CD4-positive, alpha-beta T cell treated with Interleukin-6 at 100 ng/mL for 8 hours (primary cell): ENCODE data around the gene RGN.
A peak's percentile ranks its signal among the peaks of the same experiment; 100 is the strongest.
"Not testable (repeated sequence)": the region's sequence is repeated elsewhere in the genome, so short reads cannot be mapped to it uniquely, and the experiment has no call there.

Experiments
- DNase-seq: peaks from one replicate; pipeline ENCODE4 v3.0.0-alpha.2; 2020; ENCODE audit warnings: mixed read lengths, low spot score

Gene RGN

DNA sequence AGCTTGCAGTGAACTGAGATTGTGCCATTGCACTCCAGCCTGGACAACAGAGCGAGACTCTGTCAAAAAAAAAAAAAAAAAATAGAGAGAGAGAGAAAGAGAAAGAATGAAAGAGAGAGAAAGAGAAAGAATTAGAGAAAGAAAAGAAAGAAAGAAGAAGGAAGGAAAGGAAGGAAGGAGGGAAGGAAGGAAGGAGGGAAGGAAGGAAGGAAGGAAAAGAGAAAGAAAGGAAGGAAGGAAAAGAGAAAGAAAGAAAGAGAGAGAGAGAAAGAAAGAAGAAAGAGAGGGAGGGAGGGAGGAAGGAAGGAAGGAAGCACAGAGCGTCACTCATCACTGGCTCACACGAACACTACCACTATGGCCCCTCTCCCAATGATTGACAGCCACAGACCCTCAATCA, 46.2 kb downstream of the RGN start:
- not testable (repeated sequence) for DNase-seq

DNA sequence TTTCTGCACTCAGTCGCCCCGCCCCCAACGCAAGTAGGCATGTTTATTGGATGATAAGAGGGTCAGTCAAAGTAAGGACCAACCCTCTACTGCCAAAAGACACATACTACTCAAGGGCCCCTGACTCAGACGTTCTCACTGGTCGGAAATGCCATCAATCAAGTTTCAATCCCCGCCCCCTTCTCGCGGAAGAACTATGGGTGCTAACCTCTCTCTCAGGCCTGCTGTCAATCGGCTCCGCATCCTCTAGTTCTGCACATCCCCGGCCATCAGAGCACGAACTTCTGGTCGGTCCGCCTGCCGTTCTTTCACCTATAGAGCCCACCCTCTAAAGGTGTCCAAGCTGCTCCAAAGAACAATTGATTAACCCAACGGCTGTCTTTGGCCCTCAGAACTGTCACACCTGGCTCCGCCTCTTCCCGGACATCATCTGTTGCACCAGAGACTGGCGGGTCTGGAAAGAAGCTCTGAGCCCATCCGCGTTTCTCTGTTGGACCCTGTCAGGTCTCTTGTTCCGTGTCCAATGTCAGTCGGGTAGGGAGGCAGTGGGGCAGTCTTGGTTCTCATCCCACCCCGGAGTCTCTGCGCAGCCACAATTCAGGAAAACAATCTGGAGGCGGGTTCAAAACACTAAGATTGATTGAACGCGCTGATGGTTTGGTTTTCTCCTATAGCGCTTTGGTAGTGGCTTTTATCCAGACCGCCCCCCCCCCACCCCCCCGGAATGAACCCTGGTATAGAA, 51.1 kb downstream of the RGN start:
- DNase-seq: peak; percentile 89

DNA sequence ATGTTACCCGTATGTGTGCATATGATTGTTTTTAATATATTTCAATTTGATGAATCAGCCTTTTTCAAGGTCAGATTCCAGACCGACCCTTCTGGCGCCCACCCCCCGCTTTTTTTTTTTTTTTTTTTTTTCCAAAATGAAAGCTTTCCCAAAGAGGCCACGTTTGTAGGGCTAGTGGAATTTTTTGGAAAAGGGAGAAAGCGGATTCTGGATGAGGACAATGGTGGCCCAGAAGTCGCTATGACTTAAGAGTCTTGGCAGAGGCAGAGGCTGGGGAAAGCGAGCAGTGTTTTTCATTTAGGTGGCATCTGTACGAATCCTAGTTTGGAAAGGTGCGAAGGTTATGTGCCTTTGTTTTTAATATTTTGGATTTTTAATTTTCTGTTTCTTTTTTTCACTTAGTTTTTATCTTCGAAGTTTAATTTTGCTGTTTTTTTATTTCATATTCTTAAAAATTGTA, 51.7 kb downstream of the RGN start:
- DNase-seq: no peak

DNA sequence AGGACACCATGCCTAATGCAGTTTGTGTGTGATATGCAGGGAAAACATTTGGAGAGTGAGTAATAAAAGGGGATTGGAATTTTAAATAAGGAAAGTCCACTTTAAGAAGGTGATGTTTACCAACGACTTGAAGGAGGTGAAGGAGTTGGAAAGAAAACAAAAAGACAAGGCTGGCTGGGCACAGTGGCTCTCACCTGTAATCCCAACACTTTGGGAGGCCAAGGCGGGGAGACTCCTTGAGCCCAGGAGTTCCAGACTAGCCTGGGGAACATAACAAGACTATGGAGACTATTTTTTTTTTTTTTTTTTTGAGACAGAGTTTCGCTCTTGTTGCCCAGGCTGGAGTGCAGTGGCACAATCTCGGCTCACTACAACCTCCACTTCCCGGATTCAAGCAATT, 55.2 kb downstream of the RGN start:
- no peak for DNase-seq

DNA sequence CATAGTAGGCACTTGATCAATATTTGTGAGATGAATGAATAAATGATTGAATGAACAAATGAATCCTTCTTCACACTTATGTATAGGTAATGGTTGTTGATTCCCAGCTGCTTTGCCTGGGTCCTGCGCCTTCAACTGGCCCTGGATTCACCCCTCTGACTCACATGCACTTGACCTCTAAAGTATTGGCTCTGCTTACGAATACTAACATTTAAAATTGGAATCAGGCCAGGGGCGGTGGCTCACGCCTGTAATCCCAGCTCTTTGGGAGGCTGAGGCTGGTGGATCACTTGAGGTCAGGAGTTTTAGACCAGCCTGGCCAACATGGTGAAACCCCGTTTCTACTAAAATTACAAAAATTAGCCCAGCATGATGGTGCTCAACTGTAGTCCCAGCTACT, 57.4 kb downstream of the RGN start:
- DNase-seq: not testable (repeated sequence)

DNA sequence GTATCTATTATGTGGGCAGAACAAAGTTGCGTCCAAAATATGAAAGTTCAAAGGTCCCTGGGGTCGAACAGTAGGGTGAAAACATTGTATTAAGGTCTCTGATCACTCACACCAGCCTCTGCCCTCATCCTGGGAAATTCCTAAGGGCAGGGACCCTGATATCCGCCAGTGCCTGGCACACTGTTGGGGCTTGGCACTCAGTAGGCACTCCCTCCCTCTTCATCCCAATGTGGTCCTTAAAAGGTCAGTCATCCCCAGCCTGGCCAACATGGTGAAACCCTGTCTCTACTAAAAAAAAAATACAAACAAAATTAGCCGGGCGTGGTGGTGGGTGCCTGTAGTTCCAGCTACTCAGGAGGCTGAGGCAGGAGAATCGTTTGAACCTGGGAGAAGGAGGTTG, 59.9 kb downstream of the RGN start:
- DNase-seq: no peak
